HFFc6 (cell line): ENCODE results near the gene FAM13A. TPM values are rescaled to one million over a fixed set of nuclear protein-coding genes. Genes with fewer than 3 reads are reported as not detected.
"Not testable (repeated sequence)": the region's sequence is repeated elsewhere in the genome, so short reads cannot be mapped to it uniquely, and the experiment has no call there.

Experiments used
- DNase-seq: peaks from one replicate; pipeline ENCODE4 v3.0.0-alpha.2; 2018
- H3K27ac Mint-ChIP-seq: 2 replicates; pipeline ENCODE4 v1.8.0; 2020; ENCODE audit warnings: mild to moderate bottlenecking, mixed read lengths
- H3K27me3 Mint-ChIP-seq: 2 replicates; pipeline ENCODE4 v1.8.0; 2021; ENCODE audit warnings: mild to moderate bottlenecking, moderate library complexity, mixed read lengths; ENCODE audit not compliant: insufficient read depth
- H3K36me3 Mint-ChIP-seq: 2 replicates; pipeline ENCODE4 v1.8.0; 2021; ENCODE audit warnings: low read depth, mixed read lengths
- H3K4me1 Mint-ChIP-seq: 2 replicates; pipeline ENCODE4 v1.8.0; 2020; ENCODE audit warnings: low read depth, mixed read lengths
- H3K4me3 Mint-ChIP-seq: 2 replicates; pipeline ENCODE4 v1.8.0; 2020; ENCODE audit warnings: mild to moderate bottlenecking, moderate library complexity, mixed read lengths
- H3K9me3 Mint-ChIP-seq: 2 replicates; pipeline ENCODE4 v1.8.0; 2020; ENCODE audit warnings: mild to moderate bottlenecking, mixed read lengths
- CTCF ChIP-seq: fragments of 200-600 bp; sonication (generic); IDR thresholded peaks from 2 replicates; pipeline ENCODE4 v1.5.0; 2021; ENCODE audit warnings: antibody characterized with exemption, mild to moderate bottlenecking
- total RNA-seq, 6 experiments: library from RNA; stranded (reverse); fragmentation: NEBNext Ultra II Directional; extraction: Animal tissue kit (Norgen Biotek cat#: 25700); gene quantifications; 2 replicates in 1 of 6; 3 replicates in 5 of 6; pipeline ENCODE4 v1.2.3, GENCODE V29; 2021

The FAM13A gene
- total RNA-seq, 6 experiments from 2014 or later = 8.0 to 11.2 (median 9.7) TPM

GRCh38 chr4:89024051-89024675, 32.8 kb downstream of the FAM13A start:
- peak; percentile 94 for TF ChIP-seq CTCF
- no peaks in the 10 kb centered on the region for H3K9me3 Mint-ChIP-seq
- no peak overlapping the region for H3K4me3 Mint-ChIP-seq
- H3K27me3 Mint-ChIP-seq = no peaks in the 10 kb centered on the region; the same call in 1 of the 2 replicates
- no peaks in the 10 kb centered on the region for H3K4me1 Mint-ChIP-seq
- DNase-seq = peak; percentile 74
- H3K36me3 Mint-ChIP-seq = no peaks in the 10 kb centered on the region
- H3K27ac Mint-ChIP-seq = no peak overlapping the region

DNA sequence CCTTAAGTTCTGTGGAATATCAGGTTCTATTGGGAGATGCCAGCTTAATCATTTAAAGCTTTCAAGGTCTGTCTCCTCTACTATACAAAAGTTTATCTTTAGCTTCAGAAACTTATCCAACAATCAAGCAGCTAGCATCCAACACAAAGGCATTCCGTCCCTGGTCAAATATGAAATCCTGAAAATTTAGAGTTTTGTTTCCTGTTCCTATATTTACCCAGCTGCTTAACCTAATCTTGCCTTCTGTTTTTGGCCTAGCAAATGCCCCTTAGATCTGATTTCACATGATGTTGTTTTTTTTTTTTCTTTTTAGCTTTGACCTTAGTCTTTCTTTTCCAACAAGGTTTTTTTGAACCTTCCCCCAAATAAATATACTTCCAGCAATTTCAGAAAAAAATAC, 33.8 kb downstream of the FAM13A start:
- no peak overlapping the region for H3K27ac Mint-ChIP-seq
- H3K36me3 Mint-ChIP-seq = no peaks in the 10 kb centered on the region
- H3K4me3 Mint-ChIP-seq = no peak overlapping the region
- no peak for TF ChIP-seq CTCF
- no peak for DNase-seq
- H3K9me3 Mint-ChIP-seq = no peaks in the 10 kb centered on the region
- no peaks in the 10 kb centered on the region for H3K4me1 Mint-ChIP-seq
- no peaks in the 10 kb centered on the region; the same call in 1 of the 2 replicates for H3K27me3 Mint-ChIP-seq

- H3K36me3 Mint-ChIP-seq = no peaks in the 10 kb centered on the region
- peak overlapping the region; percentile 38; the same call in 1 of the 2 replicates for H3K27ac Mint-ChIP-seq
- H3K9me3 Mint-ChIP-seq = no peaks in the 10 kb centered on the region
- H3K4me3 Mint-ChIP-seq = no peak overlapping the region
- TF ChIP-seq CTCF = no peak
- no peaks in the 10 kb centered on the region; the same call in 1 of the 2 replicates for H3K27me3 Mint-ChIP-seq
- no peak for DNase-seq
- no peaks in the 10 kb centered on the region for H3K4me1 Mint-ChIP-seq
Measured at GRCh38 chr4:89022426-89023128, 34.4 kb downstream of the FAM13A start.

DNA sequence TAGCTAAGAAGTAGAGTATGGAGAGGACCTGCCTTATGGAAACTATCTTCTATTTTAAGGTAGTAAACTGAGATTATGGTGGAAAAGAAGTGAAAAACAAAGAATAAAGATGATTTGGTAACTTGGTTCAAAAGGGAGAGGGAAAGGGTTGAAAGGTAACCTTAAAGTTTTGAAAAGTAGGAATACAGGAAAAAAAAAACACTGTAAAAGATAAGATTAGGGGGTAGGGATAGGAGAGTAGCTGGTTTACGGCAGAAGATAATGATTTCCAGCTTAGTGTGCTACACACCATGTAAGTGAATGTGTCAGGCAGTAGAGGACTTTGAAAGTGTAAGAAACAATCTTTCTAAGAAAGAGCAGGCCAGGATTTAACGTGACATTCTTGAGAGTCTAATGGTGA, 35.3 kb downstream of the FAM13A start:
- no peak overlapping the region for H3K27ac Mint-ChIP-seq
- TF ChIP-seq CTCF = no peak
- no peak for DNase-seq

GRCh38 chr4:89021062-89021461, 35.9 kb downstream of the FAM13A start:
- H3K36me3 Mint-ChIP-seq = no peaks in the 10 kb centered on the region
- no peaks in the 10 kb centered on the region; the same call in 1 of the 2 replicates for H3K27me3 Mint-ChIP-seq

More for the DNA sequence above, 35.3 kb downstream of the FAM13A start:
- Mint-ChIP-seq H3K36me3 (no peaks in the 10 kb centered on the region), H3K27me3 (no peaks in the 10 kb centered on the region; the same call in 1 of the 2 replicates), H3K9me3 (no peaks in the 10 kb centered on the region), H3K4me1 (no peaks in the 10 kb centered on the region), H3K4me3 (no peak overlapping the region)

DNA sequence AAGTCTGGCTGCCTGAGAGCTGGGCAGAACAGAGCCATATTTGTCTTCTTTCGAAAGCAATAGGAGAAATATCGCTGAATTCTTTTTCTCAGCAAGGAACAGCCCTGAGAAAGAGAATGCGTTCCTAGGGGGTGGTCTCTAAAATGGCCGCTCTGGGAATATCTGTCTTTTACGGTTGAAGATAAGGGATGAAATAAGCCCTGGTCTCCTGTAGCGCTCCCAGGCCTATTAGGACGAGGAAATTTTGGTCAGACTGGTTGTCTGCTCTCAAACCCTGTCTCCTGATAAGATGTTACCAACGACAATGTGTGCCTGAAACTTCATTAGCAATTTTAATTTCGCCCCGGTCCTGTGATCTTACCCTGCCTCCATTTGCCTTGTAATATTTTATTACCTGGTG, 42.1 kb downstream of the FAM13A start:
- H3K27ac Mint-ChIP-seq = not testable (repeated sequence)

More at GRCh38 chr4:89021062-89021461, 35.9 kb downstream of the FAM13A start:
- DNase-seq = no peak
- Mint-ChIP-seq H3K4me3 (no peak overlapping the region), H3K27ac (no peak overlapping the region), H3K4me1 (no peaks in the 10 kb centered on the region), H3K9me3 (no peaks in the 10 kb centered on the region)
- TF ChIP-seq CTCF = no peak

More for the DNA sequence above, 42.1 kb downstream of the FAM13A start:
- H3K27me3 Mint-ChIP-seq, H3K4me3 Mint-ChIP-seq, DNase-seq: not testable (repeated sequence)
- Mint-ChIP-seq H3K4me1 (peaks cover 23% of the 10 kb centered on the region), H3K9me3 (peaks cover 11% of the 10 kb centered on the region; the same call in 1 of the 2 replicates), H3K36me3 (peaks cover 20% of the 10 kb centered on the region)
